Stimulated activated CD4-positive, alpha-beta T cell treated with anti-CD3 and anti-CD28 coated beads, Interleukin-2, amount 100 ng/mL, for 24 hours (primary cell): Measurements from ENCODE around the gene UNC119B.

Experiments used
- DNase-seq, 2 donors: peaks; one replicate each; pipeline ENCODE4 v3.0.0-alpha.2; 2020

UNC119B gene

DNA sequence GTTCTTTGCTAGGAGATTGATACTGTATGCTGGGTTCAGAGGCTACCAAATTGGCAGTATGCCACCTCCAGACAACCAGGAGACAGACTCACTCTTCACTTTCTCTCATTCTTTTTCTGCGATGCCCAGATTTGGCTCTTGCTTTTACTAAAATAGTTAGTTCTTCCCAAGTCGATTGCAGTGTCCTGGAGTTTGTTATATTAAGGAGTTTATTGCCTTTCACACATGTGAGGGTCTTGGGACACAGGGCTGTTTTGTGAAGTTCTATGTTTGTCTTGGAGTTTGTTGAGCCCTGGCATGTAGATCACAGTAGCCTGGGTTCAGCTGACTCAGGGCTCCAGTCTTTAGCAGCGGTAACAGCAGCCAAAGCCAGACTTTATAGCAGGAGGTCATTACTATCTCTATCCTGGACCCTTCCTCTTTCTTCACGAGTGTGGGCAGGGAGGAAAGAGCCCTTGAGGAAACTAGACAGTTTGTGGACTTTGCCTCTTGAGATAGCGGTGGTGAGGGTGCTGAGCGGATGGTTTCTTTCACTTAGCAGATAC, 21.7 kb upstream of the UNC119B start:
- DNase-seq, result no peak

- DNase-seq, result no peak
These were observed 20.7 kb upstream of the UNC119B start for GRCh38 chr12:120689397-120690082.

DNA sequence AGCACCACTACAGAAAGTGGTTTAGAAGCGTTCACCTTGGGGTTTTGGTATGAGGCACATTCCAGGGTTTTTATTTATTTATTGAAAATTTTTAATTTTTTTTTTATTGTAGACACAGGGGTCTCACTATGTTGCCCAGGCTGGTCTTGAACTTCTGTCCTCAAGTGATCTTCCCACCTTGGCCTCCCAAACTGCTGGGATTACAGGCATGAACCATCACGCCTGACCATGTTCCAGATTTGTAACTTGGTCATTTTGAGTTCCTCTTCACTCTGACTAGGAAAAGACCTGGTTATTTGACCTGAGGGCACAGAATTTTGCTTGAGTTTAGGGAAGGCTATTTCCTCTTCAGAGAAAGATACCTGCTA, 20.2 kb upstream of the UNC119B start:
- no peak for DNase-seq

- DNase-seq, result no peak
These were observed 19.3 kb upstream of the UNC119B start for GRCh38 chr12:120690978-120691377.

DNA sequence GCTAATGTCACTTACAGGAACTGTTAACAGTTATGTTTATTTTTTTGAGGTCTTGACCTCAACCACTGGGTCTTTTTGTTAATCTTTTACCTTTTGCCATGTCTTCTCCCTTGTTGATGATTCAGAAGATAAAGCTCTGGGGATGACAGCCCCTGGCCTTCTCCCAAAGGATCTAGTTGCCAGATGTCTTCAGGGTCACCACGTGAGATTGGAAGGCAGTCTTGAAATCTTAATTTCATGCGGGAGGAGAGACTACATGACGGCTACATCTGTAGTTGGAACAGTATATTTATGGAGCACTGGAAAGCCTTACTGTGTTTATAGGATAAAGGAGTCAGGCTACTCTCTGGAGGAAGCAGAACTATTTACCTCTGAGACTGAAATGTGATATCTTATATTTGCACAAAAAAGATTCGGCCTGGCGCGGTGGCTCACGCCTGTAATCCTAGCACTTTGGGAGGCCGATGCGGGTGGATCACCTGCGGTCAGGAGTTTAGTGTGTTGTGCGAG, 17.7 kb upstream of the UNC119B start:
- no peak for DNase-seq

DNA sequence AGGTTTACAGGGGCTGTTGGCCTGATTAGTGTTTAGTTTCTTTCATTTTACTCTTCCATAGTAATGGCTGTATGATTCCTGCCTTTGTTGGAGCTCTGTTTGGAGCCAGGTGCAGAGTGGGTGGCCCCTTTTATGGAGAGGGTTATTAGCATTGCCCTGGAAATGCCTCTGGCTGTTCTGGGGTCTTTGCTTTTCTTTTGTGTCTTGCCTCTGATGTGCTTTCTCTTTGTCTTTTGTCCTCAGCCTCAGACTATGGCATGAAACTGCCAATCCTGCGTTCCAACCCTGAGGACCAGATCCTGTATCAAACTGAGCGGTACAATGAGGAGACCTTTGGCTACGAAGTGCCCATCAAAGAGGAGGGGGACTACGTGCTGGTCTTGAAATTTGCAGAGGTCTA, 16.4 kb upstream of the UNC119B start:
- DNase-seq, result no peak

- DNase-seq, result no peak
These were observed 13.6 kb upstream of the UNC119B start for GRCh38 chr12:120696626-120697025.

DNA sequence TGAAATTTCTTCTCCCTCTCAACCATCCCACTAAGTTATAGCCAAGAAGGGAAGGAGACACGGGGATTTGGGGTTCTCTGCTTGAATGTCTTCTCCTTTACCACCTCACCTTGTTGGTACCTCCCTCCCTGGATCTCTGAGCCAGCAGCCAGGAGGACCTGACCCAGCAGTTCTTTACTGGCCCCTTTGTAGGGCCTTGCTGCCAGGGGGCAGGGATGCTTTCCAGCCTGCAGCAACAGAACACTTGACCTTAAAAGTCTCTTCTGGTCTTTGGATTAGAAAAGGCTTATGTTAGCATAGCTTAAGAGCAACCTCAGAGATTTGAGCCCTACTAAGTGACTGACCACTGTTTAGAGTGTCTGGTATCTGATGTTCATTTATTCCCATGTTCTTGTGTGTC, 12.9 kb upstream of the UNC119B start:
- DNase-seq, result no peak

DNA sequence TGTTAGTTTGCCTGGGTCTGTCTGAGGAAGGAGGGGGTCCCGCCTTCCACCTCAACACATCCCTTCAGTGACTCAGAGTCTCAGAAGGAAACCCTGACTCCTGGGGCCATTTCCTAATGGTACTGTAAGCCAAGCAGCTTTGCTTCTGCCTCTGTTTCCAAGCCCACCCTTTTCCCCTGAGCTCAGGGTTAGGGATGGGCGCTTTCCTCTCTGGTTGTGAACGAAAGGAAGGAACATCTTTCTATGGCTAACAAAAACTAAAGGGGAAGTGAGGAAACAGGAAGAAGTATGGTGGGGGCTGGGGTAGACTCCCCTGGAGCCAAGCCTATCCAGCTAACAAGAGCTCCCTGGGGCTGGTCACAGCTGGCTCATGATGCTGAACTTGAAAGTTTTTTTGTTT, 11.6 kb upstream of the UNC119B start:
- no peak for DNase-seq

- DNase-seq, result no peak
These were observed 10.7 kb upstream of the UNC119B start for GRCh38 chr12:120699553-120699952.

- no peak for DNase-seq
These were observed 9.4 kb upstream of the UNC119B start for GRCh38 chr12:120700886-120701285.

GRCh38 chr12:120702637-120703036, 7.6 kb upstream of the UNC119B start:
- DNase-seq, result no peak

- no peak for DNase-seq
These were observed 6.8 kb upstream of the UNC119B start for GRCh38 chr12:120703311-120703942.

GRCh38 chr12:120705618-120706017, 4.6 kb upstream of the UNC119B start:
- DNase-seq, result no peak

- no peak for DNase-seq
These were observed 4.2 kb upstream of the UNC119B start for GRCh38 chr12:120706029-120706428.

- no peak for DNase-seq
These were observed 1.6 kb upstream of the UNC119B start for GRCh38 chr12:120708651-120709050.

GRCh38 chr12:120710805-120711296, 593 bp downstream of the UNC119B start:
- peak; percentile 38 to 47 for DNase-seq

GRCh38 chr12:120711411-120711810, 1.2 kb downstream of the UNC119B start:
- no peak for DNase-seq

DNA sequence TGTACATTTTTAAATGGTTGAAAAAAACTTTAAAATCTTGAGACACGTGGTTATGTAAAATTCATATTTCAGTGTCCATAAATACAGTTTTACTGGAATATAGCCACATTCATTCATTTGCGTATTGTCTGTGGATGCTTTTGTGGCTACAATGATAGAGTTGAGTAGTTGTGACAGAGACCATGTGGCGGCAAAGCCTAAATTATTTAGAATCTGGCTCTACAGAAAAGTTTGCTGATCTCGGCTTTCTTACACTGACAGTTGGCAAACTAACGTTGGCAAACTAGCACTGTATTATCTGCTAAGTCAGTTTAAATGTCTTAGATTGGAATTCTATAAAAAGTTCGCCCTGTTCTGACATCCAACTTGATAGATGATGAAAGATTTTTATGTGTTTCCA, 2.4 kb downstream of the UNC119B start:
- no peak for DNase-seq

DNA sequence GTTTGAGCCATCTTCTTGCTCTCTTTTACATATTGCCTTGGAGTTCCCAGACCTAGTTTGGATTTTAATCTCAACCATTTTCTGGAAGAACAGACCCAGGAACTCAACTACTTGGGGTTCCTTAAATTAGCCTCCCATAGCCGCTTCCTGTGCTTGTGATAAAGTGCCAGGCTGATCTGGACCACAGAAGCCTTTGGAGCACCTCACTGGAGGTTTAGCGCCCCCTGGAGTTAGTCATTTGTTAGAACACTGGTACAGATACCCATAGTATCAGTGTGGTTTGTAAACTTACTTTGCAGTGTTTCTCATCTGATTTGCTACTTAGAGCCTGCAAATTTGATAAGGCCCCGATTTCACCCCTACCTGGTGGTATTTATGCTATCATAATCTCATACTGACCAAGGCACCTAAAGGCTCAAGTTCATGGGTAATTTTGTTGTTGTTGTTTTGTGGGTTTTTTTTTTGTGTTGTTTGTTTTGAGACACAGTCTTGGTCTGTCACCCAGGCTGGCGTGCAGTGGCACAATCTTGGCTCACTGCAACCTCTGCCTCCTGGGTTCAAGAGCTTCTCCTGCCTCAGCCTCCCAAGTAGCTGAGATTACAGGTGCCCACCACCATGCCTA, 3.7 kb downstream of the UNC119B start:
- peak; percentile 63 to 80 for DNase-seq

GRCh38 chr12:120718055-120718454, 7.8 kb downstream of the UNC119B start:
- no peak for DNase-seq

GRCh38 chr12:120719072-120719471, 8.8 kb downstream of the UNC119B start:
- DNase-seq, result no peak

DNA sequence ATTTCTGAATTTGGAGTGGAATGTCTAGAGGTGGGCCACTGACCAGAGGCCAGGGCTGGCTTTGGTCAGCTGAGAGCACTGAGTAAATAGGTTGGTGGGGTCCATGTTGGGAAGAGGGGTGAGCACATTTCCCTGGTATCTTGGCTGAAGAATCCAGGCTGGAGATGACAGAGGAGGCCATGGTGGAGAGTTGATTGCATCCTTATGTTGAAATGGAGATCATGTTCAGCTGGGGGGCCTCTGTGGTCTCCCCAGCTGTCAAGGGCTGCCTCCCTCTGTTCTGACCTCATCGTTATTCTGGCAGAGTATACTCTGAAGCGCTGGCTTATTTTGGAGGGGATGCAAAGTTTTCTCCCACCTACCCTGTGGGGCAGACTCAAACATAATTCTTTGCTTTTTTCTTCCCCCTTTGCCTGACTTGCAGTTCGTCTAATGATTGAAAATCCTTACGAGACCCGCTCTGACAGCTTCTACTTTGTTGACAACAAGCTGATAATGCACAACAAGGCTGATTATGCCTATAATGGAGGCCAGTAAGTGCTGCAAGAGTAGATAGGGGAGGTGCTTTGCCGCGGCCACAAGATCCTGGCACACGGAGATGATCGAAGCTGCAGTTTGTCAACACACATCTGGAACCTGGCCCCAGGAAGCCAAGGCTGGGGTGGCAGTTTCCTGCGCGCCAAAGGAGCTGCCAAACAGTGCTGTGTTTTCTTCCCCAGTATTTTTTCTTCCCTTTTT, 9.4 kb downstream of the UNC119B start:
- DNase-seq, result no peak
